IPS-18c (cell line): ENCODE results near the gene TULP4.

ENCODE experiments used
- H3K4me3 ChIP-seq: 2 replicates; pipeline ENCODE4 v1.7.0; 2013; ENCODE audit warnings: low read depth, mild to moderate bottlenecking, low read length, moderate library complexity; ENCODE audit not compliant: insufficient read depth
- H3K9me3 ChIP-seq: one replicate; pipeline ENCODE4 v1.6.1; 2013; ENCODE audit warnings: mild to moderate bottlenecking, low read length, moderate library complexity; ENCODE audit not compliant: control insufficient read depth, insufficient read depth

The TULP4 gene

GRCh38 chr6:158416883-158417759, 104.9 kb downstream of the TULP4 start:
- H3K9me3 ChIP-seq = no peaks in the 10 kb centered on the region
- no peak overlapping the region for H3K4me3 ChIP-seq

- Histone ChIP-seq H3K9me3 (no peaks in the 10 kb centered on the region), H3K4me3 (no peak overlapping the region)
Observed at GRCh38 chr6:158417760-158418098, 105.5 kb downstream of the TULP4 start.

GRCh38 chr6:158418501-158418900, 106.2 kb downstream of the TULP4 start:
- Histone ChIP-seq H3K9me3 (no peaks in the 10 kb centered on the region), H3K4me3 (no peak overlapping the region)

GRCh38 chr6:158419339-158419909, 107.2 kb downstream of the TULP4 start:
- Histone ChIP-seq H3K4me3 (no peak overlapping the region), H3K9me3 (no peaks in the 10 kb centered on the region)

- Histone ChIP-seq H3K9me3 (no peaks in the 10 kb centered on the region), H3K4me3 (no peak overlapping the region)
Observed at GRCh38 chr6:158421381-158421780, 109.1 kb downstream of the TULP4 start.

GRCh38 chr6:158422629-158423238, 110.5 kb downstream of the TULP4 start:
- H3K9me3 ChIP-seq = no peaks in the 10 kb centered on the region
- peak overlapping the region; percentile 44 for H3K4me3 ChIP-seq

- Histone ChIP-seq H3K4me3 (no peak overlapping the region), H3K9me3 (no peaks in the 10 kb centered on the region)
Observed at GRCh38 chr6:158431036-158431435, 118.8 kb downstream of the TULP4 start.

- no peak overlapping the region for H3K4me3 ChIP-seq
Observed at GRCh38 chr6:158431560-158431959, 119.3 kb downstream of the TULP4 start.

GRCh38 chr6:158437571-158437970, 125.3 kb downstream of the TULP4 start:
- H3K4me3 ChIP-seq = no peak overlapping the region
- H3K9me3 ChIP-seq = no peaks in the 10 kb centered on the region

More at GRCh38 chr6:158431560-158431959, 119.3 kb downstream of the TULP4 start:
- H3K9me3 ChIP-seq = no peaks in the 10 kb centered on the region

- no peaks in the 10 kb centered on the region for H3K9me3 ChIP-seq
- H3K4me3 ChIP-seq = no peak overlapping the region
Observed at GRCh38 chr6:158438226-158438625, 126.0 kb downstream of the TULP4 start.

GRCh38 chr6:158439255-158439654, 127.0 kb downstream of the TULP4 start:
- H3K9me3 ChIP-seq = no peaks in the 10 kb centered on the region
- H3K4me3 ChIP-seq = no peak overlapping the region

- Histone ChIP-seq H3K4me3 (no peak overlapping the region), H3K9me3 (no peaks in the 10 kb centered on the region)
Observed at GRCh38 chr6:158441716-158442215, 129.5 kb downstream of the TULP4 start.

GRCh38 chr6:158442306-158442705, 130.0 kb downstream of the TULP4 start:
- Histone ChIP-seq H3K9me3 (no peaks in the 10 kb centered on the region), H3K4me3 (no peak overlapping the region)

GRCh38 chr6:158445426-158446085, 133.3 kb downstream of the TULP4 start:
- H3K4me3 ChIP-seq = no peak overlapping the region
- H3K9me3 ChIP-seq = no peaks in the 10 kb centered on the region

GRCh38 chr6:158448856-158449255, 136.6 kb downstream of the TULP4 start:
- H3K4me3 ChIP-seq = no peak overlapping the region

GRCh38 chr6:158452191-158452590, 139.9 kb downstream of the TULP4 start:
- Histone ChIP-seq H3K9me3 (no peaks in the 10 kb centered on the region), H3K4me3 (no peak overlapping the region)

More at GRCh38 chr6:158448856-158449255, 136.6 kb downstream of the TULP4 start:
- H3K9me3 ChIP-seq = no peaks in the 10 kb centered on the region

GRCh38 chr6:158457131-158457530, 144.9 kb downstream of the TULP4 start:
- Histone ChIP-seq H3K9me3 (no peaks in the 10 kb centered on the region), H3K4me3 (no peak overlapping the region)
